ENCODE measurements around the gene ZDHHC24.
"Not testable (repeated sequence)": the region's sequence is repeated elsewhere in the genome, so short reads cannot be mapped to it uniquely, and the experiment has no call there.

The ZDHHC24 gene

DNA sequence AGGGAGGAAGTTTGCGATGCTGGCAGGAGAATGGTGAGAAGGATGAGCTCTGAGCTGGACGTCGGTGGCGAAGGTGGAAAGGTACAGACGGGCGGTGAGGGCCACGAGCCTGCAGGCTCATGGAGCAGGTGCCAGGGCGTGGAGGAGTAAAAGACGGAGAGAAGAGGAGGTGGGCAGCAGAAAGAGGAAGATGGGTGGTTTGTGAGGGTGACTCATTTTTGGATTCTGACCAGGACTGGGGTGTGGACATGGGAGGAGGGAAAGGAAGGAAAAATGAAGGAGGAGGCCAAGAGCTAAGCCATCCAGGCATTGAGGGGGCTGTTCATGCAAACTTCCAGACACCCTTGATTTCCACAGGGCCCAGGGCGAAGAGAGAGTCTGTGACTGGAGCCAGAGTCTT lies 3.5 kb downstream of the ZDHHC24 start:
- Mint-ChIP-seq H3K36me3 (ENCODE audit: low read depth) (peaks cover 12% of the 10 kb centered on the region), H3K9me3 (no peaks in the 10 kb centered on the region), H3K4me1 (ENCODE audit: low read depth) (peaks cover 29% of the 10 kb centered on the region), H3K27ac (peak overlapping the region; percentile 17), H3K27me3 (no peaks in the 10 kb centered on the region), H3K4me3 (no peak overlapping the region)

- Mint-ChIP-seq H3K4me3 (no peak overlapping the region), H3K27me3 (no peaks in the 10 kb centered on the region), H3K27ac (peak overlapping the region; percentile 17), H3K36me3 (ENCODE audit: low read depth) (peaks cover 12% of the 10 kb centered on the region), H3K9me3 (no peaks in the 10 kb centered on the region), H3K4me1 (ENCODE audit: low read depth) (peaks cover 29% of the 10 kb centered on the region)
Observed at GRCh38 chr11:66541892-66542291, 4.0 kb downstream of the ZDHHC24 start.

DNA sequence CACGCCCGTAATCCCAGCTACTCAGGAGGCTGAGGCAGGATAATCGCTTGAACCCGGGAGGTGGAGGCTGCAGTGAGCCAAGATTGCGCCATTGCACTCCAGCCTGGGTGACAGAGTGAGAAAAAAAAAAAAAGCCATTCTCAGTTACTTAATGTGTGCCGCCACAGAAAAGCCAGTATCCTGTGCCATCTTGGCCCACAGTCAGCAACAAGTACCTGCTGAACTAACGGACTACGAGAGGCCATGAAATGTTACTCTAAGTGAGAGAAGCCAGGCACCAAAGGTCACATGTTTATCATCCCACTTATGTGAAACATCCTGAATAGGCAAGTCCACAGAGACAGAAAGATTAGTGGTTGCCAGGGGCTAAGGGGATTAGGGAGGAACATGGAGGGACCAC lies 5.2 kb downstream of the ZDHHC24 start:
- H3K27ac Mint-ChIP-seq, H3K4me3 Mint-ChIP-seq, H3K9me3 Mint-ChIP-seq, H3K27me3 Mint-ChIP-seq: not testable (repeated sequence)
- H3K36me3 Mint-ChIP-seq (ENCODE audit: low read depth) = peaks cover 19% of the 10 kb centered on the region
- peaks cover 25% of the 10 kb centered on the region for H3K4me1 Mint-ChIP-seq (ENCODE audit: low read depth)

DNA sequence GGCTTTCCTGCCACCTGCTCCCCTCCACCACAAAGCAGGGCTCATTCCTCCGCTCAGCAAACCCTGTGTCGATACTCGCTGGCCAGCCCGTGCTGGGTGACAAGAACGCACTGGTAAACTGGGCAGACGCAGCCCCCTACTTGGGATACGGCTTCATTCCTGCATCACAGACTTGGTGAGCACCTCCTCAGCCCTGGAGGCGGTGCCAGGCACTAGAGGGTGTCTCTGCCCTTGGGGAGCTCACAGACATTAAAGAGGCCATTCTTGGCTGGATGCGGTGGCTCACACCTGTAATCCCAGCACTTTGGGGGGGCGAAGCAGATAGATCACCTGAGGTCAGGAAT lies 6.0 kb downstream of the ZDHHC24 start:
- peaks cover 20% of the 10 kb centered on the region for H3K36me3 Mint-ChIP-seq (ENCODE audit: low read depth)
- H3K27ac Mint-ChIP-seq = no peak overlapping the region
- no peaks in the 10 kb centered on the region for H3K9me3 Mint-ChIP-seq
- H3K4me3 Mint-ChIP-seq = no peak overlapping the region
- no peaks in the 10 kb centered on the region for H3K27me3 Mint-ChIP-seq
- H3K4me1 Mint-ChIP-seq (ENCODE audit: low read depth) = peaks cover 20% of the 10 kb centered on the region

DNA sequence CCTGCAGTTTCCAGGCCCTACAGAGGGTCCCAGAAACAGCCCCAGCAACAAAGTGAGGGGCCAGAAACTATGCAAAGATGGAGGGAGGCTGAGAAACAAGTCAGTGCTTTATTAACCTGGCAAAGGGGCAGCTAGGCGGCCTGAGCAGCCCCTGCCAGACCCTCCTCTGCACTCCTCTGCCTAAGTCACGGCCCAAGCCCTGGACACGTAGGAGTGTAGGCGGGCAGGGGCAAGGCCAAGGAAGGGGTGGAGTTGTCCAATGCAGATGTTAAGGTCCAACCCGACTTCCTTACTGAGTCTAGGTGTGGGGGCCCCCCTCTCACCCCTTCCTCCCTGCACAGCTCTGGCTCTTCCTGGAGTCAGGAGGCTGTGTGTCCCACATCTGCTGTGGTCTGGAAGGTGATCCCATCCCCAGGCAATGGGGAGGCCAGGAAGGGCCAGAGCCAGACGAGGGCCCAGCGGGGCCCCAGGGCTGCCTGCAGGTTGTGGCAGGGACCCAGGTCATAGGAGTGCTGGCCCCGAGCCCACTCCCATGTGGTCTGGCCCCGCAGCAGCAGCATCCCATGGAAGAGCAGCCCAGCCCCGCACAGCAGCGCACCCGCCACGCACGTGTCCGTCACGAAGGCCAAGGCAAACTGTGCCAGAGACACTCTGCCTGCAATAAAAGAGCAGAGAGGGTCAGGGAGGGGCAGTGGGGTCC lies 6.5 kb downstream of the ZDHHC24 start:
- Mint-ChIP-seq H3K27me3 (no peaks in the 10 kb centered on the region), H3K36me3 (ENCODE audit: low read depth) (peaks cover 20% of the 10 kb centered on the region), H3K4me1 (ENCODE audit: low read depth) (peaks cover 18% of the 10 kb centered on the region), H3K9me3 (no peaks in the 10 kb centered on the region), H3K4me3 (no peak overlapping the region), H3K27ac (no peak overlapping the region)

GRCh38 chr11:66532784-66533183 lies 13.1 kb downstream of the ZDHHC24 start:
- H3K36me3 Mint-ChIP-seq (ENCODE audit: low read depth) = peaks cover 14% of the 10 kb centered on the region
- H3K4me1 Mint-ChIP-seq (ENCODE audit: low read depth) = no peaks in the 10 kb centered on the region
- H3K27ac Mint-ChIP-seq = no peak overlapping the region
- no peaks in the 10 kb centered on the region for H3K27me3 Mint-ChIP-seq
- no peaks in the 10 kb centered on the region for H3K9me3 Mint-ChIP-seq
- H3K4me3 Mint-ChIP-seq = no peak overlapping the region

DNA sequence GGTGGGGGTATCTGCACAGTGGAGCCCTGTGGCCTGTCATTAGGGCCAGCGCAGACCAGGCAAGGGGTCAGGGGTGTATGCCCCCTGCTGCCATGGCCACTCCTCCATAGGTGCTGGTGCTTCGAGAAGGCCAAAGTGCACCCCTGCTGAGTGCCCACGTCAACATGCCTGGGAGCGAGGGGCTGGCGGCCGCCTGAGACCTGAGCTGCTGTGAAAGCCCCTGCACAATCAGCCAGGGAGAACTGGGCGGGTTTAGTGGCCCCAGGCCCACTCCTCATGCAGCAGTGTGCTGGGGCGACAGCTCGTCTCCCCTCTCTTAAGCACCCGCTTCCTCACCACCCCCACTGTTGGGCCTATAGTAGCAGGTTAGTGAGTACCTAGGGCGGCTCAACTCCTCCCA lies 14.0 kb downstream of the ZDHHC24 start:
- no peak overlapping the region for H3K27ac Mint-ChIP-seq
- peaks cover 18% of the 10 kb centered on the region for H3K36me3 Mint-ChIP-seq (ENCODE audit: low read depth)

DNA sequence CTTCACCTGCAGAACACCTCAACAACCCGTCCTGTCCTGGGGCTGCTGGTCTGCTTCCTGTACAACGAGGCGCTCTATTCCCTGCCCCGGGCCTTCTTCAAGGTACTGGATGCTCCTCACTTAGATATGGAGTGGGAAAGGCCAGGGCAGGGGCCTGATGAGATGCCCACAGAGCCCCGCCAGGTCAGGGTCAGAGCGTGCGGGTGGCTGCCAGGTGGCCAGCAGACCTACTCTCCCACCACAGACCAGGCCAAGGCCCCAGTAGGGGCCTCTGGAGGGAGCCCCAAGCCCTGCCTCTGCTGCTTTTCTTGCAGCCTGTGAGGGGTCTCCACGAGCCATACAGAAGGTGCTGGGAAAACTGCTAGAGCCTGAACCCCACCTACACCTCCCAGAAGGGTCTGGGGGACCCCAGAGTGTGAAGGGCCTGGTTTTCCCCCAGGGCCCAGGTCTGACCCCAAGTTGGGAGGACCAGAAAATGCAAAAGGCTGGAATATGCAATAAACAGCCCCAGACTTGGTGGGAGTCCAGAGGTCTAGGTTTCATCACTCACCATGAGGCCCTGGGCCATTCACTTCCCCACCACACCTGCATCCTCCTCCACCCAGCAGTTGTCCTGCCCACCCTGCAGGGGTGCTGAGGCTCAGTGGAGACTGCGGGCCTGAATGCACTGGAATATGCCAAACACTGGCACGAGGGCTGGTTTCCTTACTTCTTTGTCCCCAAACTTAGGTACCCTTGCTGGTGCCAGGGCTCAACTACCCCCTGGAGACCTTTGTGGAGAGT lies 14.7 kb downstream of the ZDHHC24 start:
- Mint-ChIP-seq H3K4me1 (ENCODE audit: low read depth) (no peaks in the 10 kb centered on the region), H3K36me3 (ENCODE audit: low read depth) (peaks cover 16% of the 10 kb centered on the region), H3K9me3 (no peaks in the 10 kb centered on the region), H3K4me3 (no peak overlapping the region), H3K27ac (no peak overlapping the region), H3K27me3 (no peaks in the 10 kb centered on the region)

More for the DNA sequence above, 14.0 kb downstream of the ZDHHC24 start:
- no peaks in the 10 kb centered on the region for H3K9me3 Mint-ChIP-seq
- no peak overlapping the region for H3K4me3 Mint-ChIP-seq
- no peaks in the 10 kb centered on the region for H3K4me1 Mint-ChIP-seq (ENCODE audit: low read depth)
- H3K27me3 Mint-ChIP-seq = no peaks in the 10 kb centered on the region

GRCh38 chr11:66529655-66530054 lies 16.2 kb downstream of the ZDHHC24 start:
- H3K27ac Mint-ChIP-seq = no peak overlapping the region

GRCh38 chr11:66529069-66529468 lies 16.8 kb downstream of the ZDHHC24 start:
- no peaks in the 10 kb centered on the region for H3K9me3 Mint-ChIP-seq
- H3K27ac Mint-ChIP-seq = no peak overlapping the region
- H3K4me1 Mint-ChIP-seq (ENCODE audit: low read depth) = no peaks in the 10 kb centered on the region
- H3K36me3 Mint-ChIP-seq (ENCODE audit: low read depth) = peaks cover 13% of the 10 kb centered on the region
- no peak overlapping the region for H3K4me3 Mint-ChIP-seq
- H3K27me3 Mint-ChIP-seq = no peaks in the 10 kb centered on the region

More at GRCh38 chr11:66529655-66530054, 16.2 kb downstream of the ZDHHC24 start:
- H3K36me3 Mint-ChIP-seq (ENCODE audit: low read depth) = peaks cover 9% of the 10 kb centered on the region
- no peaks in the 10 kb centered on the region for H3K9me3 Mint-ChIP-seq
- H3K27me3 Mint-ChIP-seq = no peaks in the 10 kb centered on the region
- H3K4me3 Mint-ChIP-seq = no peak overlapping the region
- H3K4me1 Mint-ChIP-seq (ENCODE audit: low read depth) = no peaks in the 10 kb centered on the region

- Mint-ChIP-seq H3K4me3 (no peak overlapping the region), H3K27me3 (no peaks in the 10 kb centered on the region), H3K9me3 (no peaks in the 10 kb centered on the region), H3K27ac (no peak overlapping the region), H3K36me3 (ENCODE audit: low read depth) (peaks cover 32% of the 10 kb centered on the region), H3K4me1 (ENCODE audit: low read depth) (no peaks in the 10 kb centered on the region)
Observed at GRCh38 chr11:66524304-66525040, 21.4 kb downstream of the ZDHHC24 start.

DNA sequence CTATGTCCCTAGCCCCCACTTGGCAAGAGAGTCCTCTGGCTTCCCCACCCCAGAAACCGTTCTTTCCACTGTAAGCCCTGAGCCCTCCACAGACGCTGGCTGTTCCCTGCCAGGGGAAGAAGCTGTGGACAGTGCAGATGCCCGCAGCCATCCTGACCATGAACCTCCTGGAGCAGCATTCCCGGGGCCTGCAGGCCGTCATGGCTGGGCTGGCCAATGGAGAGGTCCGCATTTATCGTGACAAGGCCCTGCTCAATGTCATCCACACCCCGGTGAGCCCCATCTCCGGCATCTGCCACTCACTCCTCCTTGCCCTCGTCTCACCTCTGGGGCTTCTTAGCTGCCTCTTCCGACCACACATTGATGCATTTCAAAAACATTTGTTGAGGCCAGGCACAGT lies 22.2 kb downstream of the ZDHHC24 start:
- Mint-ChIP-seq H3K27me3 (no peaks in the 10 kb centered on the region), H3K4me3 (no peak overlapping the region), H3K27ac (no peak overlapping the region), H3K36me3 (ENCODE audit: low read depth) (peaks cover 35% of the 10 kb centered on the region), H3K4me1 (ENCODE audit: low read depth) (no peaks in the 10 kb centered on the region), H3K9me3 (no peaks in the 10 kb centered on the region)

DNA sequence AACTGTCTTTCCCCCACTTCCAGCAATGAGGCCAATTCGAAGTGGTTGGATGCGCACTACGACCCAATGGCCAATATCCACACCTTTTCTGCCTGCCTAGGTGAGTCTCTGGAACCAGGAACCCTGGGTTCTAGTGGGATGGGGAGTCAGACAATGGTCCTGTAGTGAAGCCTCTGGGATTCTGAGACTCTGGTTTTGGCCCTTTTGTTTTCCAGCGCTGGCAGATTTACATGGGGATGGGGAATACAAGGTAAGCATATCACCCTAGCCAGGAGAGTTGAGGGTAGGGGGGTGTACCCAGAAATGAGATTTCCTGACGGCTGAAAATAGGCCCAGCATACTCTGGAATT lies 34.9 kb downstream of the ZDHHC24 start:
- Mint-ChIP-seq H3K27ac (peak overlapping the region; percentile 68), H3K4me3 (peak overlapping the region; percentile 96)

DNA sequence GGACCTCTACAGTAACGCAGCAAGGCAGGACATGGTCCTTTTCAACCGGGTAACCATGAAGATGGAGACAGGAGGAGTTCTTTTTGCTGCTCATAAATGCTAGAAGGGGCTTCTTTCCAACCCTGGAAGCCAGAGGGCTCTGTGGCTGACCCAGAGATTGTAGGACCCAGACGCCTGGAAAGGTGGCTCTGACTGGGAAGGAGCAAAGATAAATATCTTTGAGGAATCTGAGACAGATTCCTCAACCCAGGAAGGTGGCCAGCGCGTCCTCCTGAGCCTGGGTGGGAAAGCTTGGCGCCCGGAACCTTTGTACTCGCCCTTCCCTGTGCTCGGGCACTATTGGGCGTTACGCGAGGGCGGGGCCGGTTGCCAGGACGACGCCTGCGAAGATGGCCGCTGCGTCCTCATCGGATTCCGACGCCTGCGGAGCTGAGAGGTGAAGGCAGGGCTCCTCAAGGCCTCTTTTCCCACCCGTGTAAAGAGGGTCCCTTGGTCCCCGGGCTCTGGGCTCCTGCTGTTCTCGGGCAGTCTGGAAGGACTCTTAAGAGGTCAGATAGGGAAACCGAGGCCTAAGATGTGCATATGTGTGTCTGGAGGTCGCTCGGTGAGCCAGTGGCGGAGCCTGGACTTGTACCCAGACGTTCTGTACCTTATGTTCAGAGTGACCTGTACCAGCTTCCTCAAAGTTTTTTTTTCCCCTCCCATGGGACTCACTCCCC lies 35.4 kb downstream of the ZDHHC24 start, which contains the start of gene BBS1:
TSS of gene BBS1 (plus strand) at position 365 of the 719 bp plus-strand sequence. CDS start at position 390, 25 bp downstream.
- H3K9me3 Mint-ChIP-seq = no peaks in the 10 kb centered on the region
- H3K4me3 Mint-ChIP-seq = peak within 1 kb of the TSS; percentile 96
- peaks cover 14% of the 10 kb centered on the region for H3K36me3 Mint-ChIP-seq (ENCODE audit: low read depth)
- H3K27me3 Mint-ChIP-seq = no peaks in the 10 kb centered on the region
- H3K27ac Mint-ChIP-seq = peak within 1 kb of the TSS; percentile 68
- peaks cover 12% of the 10 kb centered on the region for H3K4me1 Mint-ChIP-seq (ENCODE audit: low read depth)

More for the DNA sequence above, 34.9 kb downstream of the ZDHHC24 start:
- H3K36me3 Mint-ChIP-seq (ENCODE audit: low read depth) = peaks cover 14% of the 10 kb centered on the region
- H3K9me3 Mint-ChIP-seq = no peaks in the 10 kb centered on the region
- no peaks in the 10 kb centered on the region for H3K27me3 Mint-ChIP-seq
- peaks cover 12% of the 10 kb centered on the region for H3K4me1 Mint-ChIP-seq (ENCODE audit: low read depth)

All from stimulated activated naive CD8-positive, alpha-beta T cell treated with anti-CD3 and anti-CD28 coated beads, Interleukin-15, Interleukin-2, amounts not matched to agents 100 ng/mL and 50 ng/mL, for 24 hours (primary cell).